HepG2 (cell line): Measurements from ENCODE around the gene GNPNAT1. TPM values are rescaled to one million over a fixed set of nuclear protein-coding genes. Genes with fewer than 3 reads are reported as not detected.

Experiments
- GATAD1 ChIP-seq: IDR thresholded peaks from 2 replicates; pipeline ENCODE4 v1.6.1; 2016; ENCODE audit warnings: missing genetic modification reagents, missing compliant biosample characterization
- HNRNPLL ChIP-seq: fragments of 200-400 bp; formaldehyde crosslinking; IDR thresholded peaks from 2 replicates; pipeline ENCODE4 v1.6.1; 2017; ENCODE audit warnings: mild to moderate bottlenecking, low read depth, low read length; ENCODE audit not compliant: poor library complexity, severe bottlenecking
- RNF219 ChIP-seq: sonication (generic); formaldehyde crosslinking; IDR thresholded peaks from 2 replicates; pipeline ENCODE4 v1.5.0; 2020; ENCODE audit warnings: mild to moderate bottlenecking, missing genetic modification reagents
- STAG1 ChIP-seq: sonication (generic); formaldehyde crosslinking; IDR thresholded peaks from 2 replicates; pipeline ENCODE4 v1.4.0; 2020; ENCODE audit warnings: missing genetic modification reagents
- ZNF274 ChIP-seq: sonication (generic); formaldehyde crosslinking; IDR thresholded peaks from 2 replicates; pipeline ENCODE4 v1.5.1; 2020; ENCODE audit warnings: mild to moderate bottlenecking, missing genetic modification reagents
- ZNF317 ChIP-seq: sonication (generic); formaldehyde crosslinking; IDR thresholded peaks from 2 replicates; pipeline ENCODE4 v1.5.0; 2020; ENCODE audit warnings: mild to moderate bottlenecking, missing genetic modification reagents
- ZNF33A ChIP-seq: sonication (generic); formaldehyde crosslinking; IDR thresholded peaks from 2 replicates; pipeline ENCODE4 v1.5.1; 2020; ENCODE audit warnings: missing genetic modification reagents, mild to moderate bottlenecking, moderate library complexity, borderline replicate concordance
- ZNF33B ChIP-seq: sonication (generic); formaldehyde crosslinking; IDR thresholded peaks from 2 replicates; pipeline ENCODE4 v1.5.1; 2020; ENCODE audit warnings: mild to moderate bottlenecking, missing genetic modification reagents
- polyA plus RNA-seq, 8 experiments: library from polyadenylated mRNA; depleted of rRNA in 3 of 8; stranded (reverse) in 7 of 8; unstranded in 1 of 8; fragments of >200 nt; fragmentation: Illumina TruSeq in 4 of 8; extraction: Trizol in 4 of 8; gene quantifications; 2 replicates each; pipeline versions ENCODE4 v1.2.1 to v1.2.3, GENCODE V29; 2011 to 2016; ENCODE audit warnings: low read depth in 4 of 8, missing spikeins in 1 of 8, mixed read lengths in 1 of 8; ENCODE audit not compliant: insufficient read depth in 1 of 8
- total RNA-seq, 5 experiments: library from RNA; depleted of rRNA; stranded (reverse); fragments of >200 nt; fragmentation: Illumina TruSeq; extraction: Trizol; gene quantifications; 2 replicates each; pipeline ENCODE4 v1.2.3, GENCODE V29; 2016; ENCODE audit warnings: low read depth in 1 of 5
- TF ChIP-seq, protein P1 (sequence below), 2 experiments: IDR thresholded peaks; 2 replicates each; pipeline ENCODE4 v1.6.1; 2011 to 2012; ENCODE audit warnings: low read length in 2 of 2, borderline replicate concordance in 1 of 2, low read depth in 1 of 2, mild to moderate bottlenecking in 1 of 2, moderate library complexity in 1 of 2
- TF ChIP-seq, protein P2 (sequence below): sonication (generic); formaldehyde crosslinking; IDR thresholded peaks from 2 replicates; pipeline ENCODE4 v1.5.0; 2020; ENCODE audit warnings: mild to moderate bottlenecking, missing genetic modification reagents, borderline replicate concordance
- TF ChIP-seq, protein P3 (sequence below): sonication (generic); formaldehyde crosslinking; IDR thresholded peaks from 2 replicates; pipeline ENCODE4 v1.4.0; 2020; ENCODE audit warnings: missing genetic modification reagents

GNPNAT1 gene
- total and polyA plus RNA-seq, 2 of the 13 experiments (the other 11 are each of a cell fraction or from before 2014, with no cell fraction given): 38.3 to 54.9 TPM

- TF ChIP-seq, protein P1, sequence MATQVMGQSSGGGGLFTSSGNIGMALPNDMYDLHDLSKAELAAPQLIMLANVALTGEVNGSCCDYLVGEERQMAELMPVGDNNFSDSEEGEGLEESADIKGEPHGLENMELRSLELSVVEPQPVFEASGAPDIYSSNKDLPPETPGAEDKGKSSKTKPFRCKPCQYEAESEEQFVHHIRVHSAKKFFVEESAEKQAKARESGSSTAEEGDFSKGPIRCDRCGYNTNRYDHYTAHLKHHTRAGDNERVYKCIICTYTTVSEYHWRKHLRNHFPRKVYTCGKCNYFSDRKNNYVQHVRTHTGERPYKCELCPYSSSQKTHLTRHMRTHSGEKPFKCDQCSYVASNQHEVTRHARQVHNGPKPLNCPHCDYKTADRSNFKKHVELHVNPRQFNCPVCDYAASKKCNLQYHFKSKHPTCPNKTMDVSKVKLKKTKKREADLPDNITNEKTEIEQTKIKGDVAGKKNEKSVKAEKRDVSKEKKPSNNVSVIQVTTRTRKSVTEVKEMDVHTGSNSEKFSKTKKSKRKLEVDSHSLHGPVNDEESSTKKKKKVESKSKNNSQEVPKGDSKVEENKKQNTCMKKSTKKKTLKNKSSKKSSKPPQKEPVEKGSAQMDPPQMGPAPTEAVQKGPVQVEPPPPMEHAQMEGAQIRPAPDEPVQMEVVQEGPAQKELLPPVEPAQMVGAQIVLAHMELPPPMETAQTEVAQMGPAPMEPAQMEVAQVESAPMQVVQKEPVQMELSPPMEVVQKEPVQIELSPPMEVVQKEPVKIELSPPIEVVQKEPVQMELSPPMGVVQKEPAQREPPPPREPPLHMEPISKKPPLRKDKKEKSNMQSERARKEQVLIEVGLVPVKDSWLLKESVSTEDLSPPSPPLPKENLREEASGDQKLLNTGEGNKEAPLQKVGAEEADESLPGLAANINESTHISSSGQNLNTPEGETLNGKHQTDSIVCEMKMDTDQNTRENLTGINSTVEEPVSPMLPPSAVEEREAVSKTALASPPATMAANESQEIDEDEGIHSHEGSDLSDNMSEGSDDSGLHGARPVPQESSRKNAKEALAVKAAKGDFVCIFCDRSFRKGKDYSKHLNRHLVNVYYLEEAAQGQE (IDR thresholded peaks at IDR 0.05; ENCODE audit: borderline replicate concordance in 1 of 2, low read depth in 1 of 2, low read length in 2 of 2): no peak; a peak in 1 of 4 replicates
- TF ChIP-seq ZNF33A (no peak), GATAD1 (0 out of 2 replicates have a peak, but pooled peaks have one; percentile 69), ZNF317 (CRISPR knock-in tag) (0 out of 2 replicates have a peak, but pooled peaks have one; percentile 38), ZNF33B (CRISPR knock-in tag) (0 out of 2 replicates have a peak, but pooled peaks have one; percentile 33), STAG1 (CRISPR knock-in tag) (peak; percentile 2; the same call in 1 of the 2 replicates), RNF219 (CRISPR knock-in tag) (no peak), ZNF274 (0 out of 2 replicates have a peak, but pooled peaks have one; percentile 44), HNRNPLL (peak; percentile 49)
- TF ChIP-seq, protein P2, sequence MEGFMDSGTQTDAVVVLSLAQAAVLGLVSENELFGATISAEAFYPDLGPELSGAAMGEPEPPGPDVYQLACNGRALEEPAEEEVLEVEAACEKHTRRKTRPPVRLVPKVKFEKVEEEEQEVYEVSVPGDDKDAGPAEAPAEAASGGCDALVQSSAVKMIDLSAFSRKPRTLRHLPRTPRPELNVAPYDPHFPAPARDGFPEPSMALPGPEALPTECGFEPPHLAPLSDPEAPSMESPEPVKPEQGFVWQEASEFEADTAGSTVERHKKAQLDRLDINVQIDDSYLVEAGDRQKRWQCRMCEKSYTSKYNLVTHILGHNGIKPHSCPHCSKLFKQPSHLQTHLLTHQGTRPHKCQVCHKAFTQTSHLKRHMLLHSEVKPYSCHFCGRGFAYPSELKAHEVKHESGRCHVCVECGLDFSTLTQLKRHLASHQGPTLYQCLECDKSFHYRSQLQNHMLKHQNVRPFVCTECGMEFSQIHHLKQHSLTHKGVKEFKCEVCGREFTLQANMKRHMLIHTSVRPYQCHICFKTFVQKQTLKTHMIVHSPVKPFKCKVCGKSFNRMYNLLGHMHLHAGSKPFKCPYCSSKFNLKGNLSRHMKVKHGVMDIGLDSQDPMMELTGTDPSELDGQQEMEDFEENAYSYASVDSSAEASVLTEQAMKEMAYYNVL (CRISPR knock-in tag): peak; percentile 48; the same call in 1 of the 2 replicates
- TF ChIP-seq, protein P3, sequence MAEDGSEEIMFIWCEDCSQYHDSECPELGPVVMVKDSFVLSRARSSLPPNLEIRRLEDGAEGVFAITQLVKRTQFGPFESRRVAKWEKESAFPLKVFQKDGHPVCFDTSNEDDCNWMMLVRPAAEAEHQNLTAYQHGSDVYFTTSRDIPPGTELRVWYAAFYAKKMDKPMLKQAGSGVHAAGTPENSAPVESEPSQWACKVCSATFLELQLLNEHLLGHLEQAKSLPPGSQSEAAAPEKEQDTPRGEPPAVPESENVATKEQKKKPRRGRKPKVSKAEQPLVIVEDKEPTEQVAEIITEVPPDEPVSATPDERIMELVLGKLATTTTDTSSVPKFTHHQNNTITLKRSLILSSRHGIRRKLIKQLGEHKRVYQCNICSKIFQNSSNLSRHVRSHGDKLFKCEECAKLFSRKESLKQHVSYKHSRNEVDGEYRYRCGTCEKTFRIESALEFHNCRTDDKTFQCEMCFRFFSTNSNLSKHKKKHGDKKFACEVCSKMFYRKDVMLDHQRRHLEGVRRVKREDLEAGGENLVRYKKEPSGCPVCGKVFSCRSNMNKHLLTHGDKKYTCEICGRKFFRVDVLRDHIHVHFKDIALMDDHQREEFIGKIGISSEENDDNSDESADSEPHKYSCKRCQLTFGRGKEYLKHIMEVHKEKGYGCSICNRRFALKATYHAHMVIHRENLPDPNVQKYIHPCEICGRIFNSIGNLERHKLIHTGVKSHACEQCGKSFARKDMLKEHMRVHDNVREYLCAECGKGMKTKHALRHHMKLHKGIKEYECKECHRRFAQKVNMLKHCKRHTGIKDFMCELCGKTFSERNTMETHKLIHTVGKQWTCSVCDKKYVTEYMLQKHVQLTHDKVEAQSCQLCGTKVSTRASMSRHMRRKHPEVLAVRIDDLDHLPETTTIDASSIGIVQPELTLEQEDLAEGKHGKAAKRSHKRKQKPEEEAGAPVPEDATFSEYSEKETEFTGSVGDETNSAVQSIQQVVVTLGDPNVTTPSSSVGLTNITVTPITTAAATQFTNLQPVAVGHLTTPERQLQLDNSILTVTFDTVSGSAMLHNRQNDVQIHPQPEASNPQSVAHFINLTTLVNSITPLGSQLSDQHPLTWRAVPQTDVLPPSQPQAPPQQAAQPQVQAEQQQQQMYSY: no peak
Observed at GRCh38 chr14:52729925-52730708, 61.3 kb downstream of the GNPNAT1 start, which contains the start of gene STYX (continued).
